ENCODE data around the gene FSIP1.

GRCh38 chr15:39581242-39581792, 201.3 kb downstream of the FSIP1 start:
- TF ChIP-seq GATA2 (IDR thresholded peaks at IDR 0.05; ENCODE audit: low read depth, low read length) (no peak), GATA3 (IDR thresholded peaks at IDR 0.05; ENCODE audit: low read depth, low read length) (no peak)
